Ramos (cell line): ENCODE measurements around the gene SOX18.
"Not testable (repeated sequence)": the region's sequence is repeated elsewhere in the genome, so short reads cannot be mapped to it uniquely, and the experiment has no call there.

Source experiments
- in situ Hi-C: fragments of 300-500 bp; cut with MboI; formaldehyde crosslinking; loops from one replicate; pipeline ENCODE4 v1.14.3; 2022; ENCODE audit warnings: low sequenced_read_pairs; ENCODE audit not compliant: unreplicated experiment

The SOX18 gene

GRCh38 chr20:64025826-64026412 lies 23.5 kb downstream of the SOX18 start:
- in situ Hi-C loops: no loop called here

- in situ Hi-C loops: no loop called here
Observed at GRCh38 chr20:64025101-64025825, 24.2 kb downstream of the SOX18 start.

- in situ Hi-C loops: no loop called here
Observed at GRCh38 chr20:64024141-64024990, 25.1 kb downstream of the SOX18 start.

- in situ Hi-C loops: no loop called here
Observed at GRCh38 chr20:64023361-64024140, 25.9 kb downstream of the SOX18 start.

GRCh38 chr20:64022671-64023360 lies 26.6 kb downstream of the SOX18 start:
- in situ Hi-C loops: no loop called here

- in situ Hi-C loops: no loop called here
Observed at GRCh38 chr20:64021124-64021975, 28.1 kb downstream of the SOX18 start.

GRCh38 chr20:64015635-64016034 lies 33.8 kb downstream of the SOX18 start:
- in situ Hi-C loops: no loop called here

- in situ Hi-C loops: not testable (repeated sequence)
Observed at GRCh38 chr20:64012385-64013154, 36.9 kb downstream of the SOX18 start.

- in situ Hi-C loops: no loop called here
Observed at GRCh38 chr20:64011366-64011779, 38.1 kb downstream of the SOX18 start.

- in situ Hi-C loops: no loop called here
Observed at GRCh38 chr20:64010711-64011237, 38.7 kb downstream of the SOX18 start.

GRCh38 chr20:64009811-64010387 lies 39.5 kb downstream of the SOX18 start:
- in situ Hi-C loops: no loop called here

GRCh38 chr20:64006902-64007301 lies 42.5 kb downstream of the SOX18 start:
- in situ Hi-C loops: no loop called here

- in situ Hi-C loops: no loop called here
Observed at GRCh38 chr20:64006490-64006889, 42.9 kb downstream of the SOX18 start.

GRCh38 chr20:64005394-64005793 lies 44.0 kb downstream of the SOX18 start:
- in situ Hi-C loops: no loop called here

- in situ Hi-C loops: no loop called here
Observed at GRCh38 chr20:64003960-64004725, 45.3 kb downstream of the SOX18 start.

GRCh38 chr20:64001607-64002011 lies 47.8 kb downstream of the SOX18 start:
- in situ Hi-C loops: no loop called here

GRCh38 chr20:64000906-64001305 lies 48.5 kb downstream of the SOX18 start:
- in situ Hi-C loops: no loop called here
